Muscle layer of colon (tissue), 2 donors: Measurements from ENCODE around the gene LRRC58.

Experiments used
- H3K27ac ChIP-seq: one replicate; pipeline ENCODE4 v1.7.0; 2013; ENCODE audit warnings: low read depth, mild to moderate bottlenecking, low read length, moderate library complexity
- H3K27me3 ChIP-seq, 2 donors: one replicate each; pipeline ENCODE4 v1.7.0; 2013; ENCODE audit warnings: low read length in 2 of 2, mild to moderate bottlenecking in 2 of 2; ENCODE audit not compliant: insufficient read depth in 2 of 2, control insufficient read depth in 1 of 2
- H3K36me3 ChIP-seq: one replicate; pipeline ENCODE4 v1.7.0; 2013; ENCODE audit warnings: mild to moderate bottlenecking, low read length; ENCODE audit not compliant: insufficient read depth
- H3K4me1 ChIP-seq: one replicate; pipeline ENCODE4 v1.7.0; 2013; ENCODE audit warnings: mild to moderate bottlenecking, low read length; ENCODE audit not compliant: insufficient read depth
- H3K4me3 ChIP-seq, 2 donors: one replicate each; pipeline ENCODE4 v1.7.0; 2013; ENCODE audit warnings: low read length in 2 of 2, low read depth in 1 of 2, mild to moderate bottlenecking in 1 of 2, moderate library complexity in 1 of 2
- H3K9ac ChIP-seq: one replicate; pipeline ENCODE4 v1.7.0; 2013; ENCODE audit warnings: low read length
- H3K9me3 ChIP-seq: one replicate; pipeline ENCODE4 v1.7.0; 2013; ENCODE audit warnings: mild to moderate bottlenecking, low read length
- donor health status: abdominal sarcoma.
- donor health status: Adenocarcinoma of cecum.

LRRC58 gene

DNA sequence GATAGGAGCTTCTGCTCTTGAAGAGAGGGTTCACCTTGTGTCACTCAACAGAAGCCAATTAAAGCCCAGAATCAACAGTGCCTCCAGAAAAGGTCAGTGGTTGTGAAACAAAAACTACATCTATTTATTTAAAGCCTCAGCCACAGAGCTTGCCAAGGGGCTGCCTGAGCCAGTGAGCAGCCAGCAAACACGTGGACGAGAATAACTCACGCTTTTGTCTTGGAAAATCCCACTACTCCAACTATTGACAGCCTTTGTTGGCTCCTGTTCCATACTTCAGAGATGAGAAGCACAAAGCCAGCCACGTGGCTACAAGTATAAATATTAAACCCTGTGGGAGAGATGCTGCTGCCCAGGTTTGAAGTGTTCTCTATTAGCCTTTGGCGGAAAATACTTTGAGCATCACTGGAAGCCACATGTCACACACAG, 74.4 kb downstream of the LRRC58 start:
- H3K36me3 ChIP-seq: no peaks in the 10 kb centered on the region
- no peaks in the 10 kb centered on the region for H3K27me3 ChIP-seq
- no peak overlapping the region for H3K4me3 ChIP-seq
- peaks cover 13% of the 10 kb centered on the region for H3K4me1 ChIP-seq
- no peak overlapping the region for H3K9ac ChIP-seq
- no peaks in the 10 kb centered on the region for H3K9me3 ChIP-seq
- H3K27ac ChIP-seq: no peak overlapping the region
